BLaER1 treated with 17β-estradiol and CSF1 and Interleukin-3, amounts not matched to agents 10 nM and 100 nM (cell line): ENCODE measurements around the gene CLCN6.

ENCODE experiments used
- H3K27ac ChIP-seq, 11 experiments: shearing (Covaris generic); formaldehyde crosslinking; 2 replicates each; pipeline ENCODE4 v1.8.1; 2022
- H3K27me3 ChIP-seq, 11 experiments: shearing (Covaris generic); formaldehyde crosslinking; 2 replicates each; pipeline ENCODE4 v1.8.1; 2022
- H3K36me3 ChIP-seq, 11 experiments: shearing (Covaris generic); formaldehyde crosslinking; 2 replicates each; pipeline ENCODE4 v1.8.1; 2022
- H3K4me1 ChIP-seq, 10 experiments: shearing (Covaris generic); formaldehyde crosslinking; 2 replicates each; pipeline ENCODE4 v1.8.1; 2022
- H3K4me2 ChIP-seq, 11 experiments: shearing (Covaris generic); formaldehyde crosslinking; 2 replicates each; pipeline ENCODE4 v1.8.1; 2022
- H3K4me3 ChIP-seq, 10 experiments: shearing (Covaris generic); formaldehyde crosslinking; 2 replicates each; pipeline ENCODE4 v1.8.1; 2022
- H3K9ac ChIP-seq, 11 experiments: shearing (Covaris generic); formaldehyde crosslinking; 2 replicates each; pipeline ENCODE4 v1.8.1; 2022
- H3K9me3 ChIP-seq, 11 experiments: shearing (Covaris generic); formaldehyde crosslinking; replicated peaks in 1 of 11; 2 replicates each; pipeline ENCODE4 v1.8.1; 2022
- H4K20me1 ChIP-seq, 11 experiments: shearing (Covaris generic); formaldehyde crosslinking; 2 replicates each; pipeline ENCODE4 v1.8.1; 2022
- Cebpa-rat ChIP-seq, 11 experiments: shearing (Covaris generic); IDR thresholded peaks; 2 replicates each; pipeline ENCODE4 v1.8.1; 2022

CLCN6 gene, protein sequence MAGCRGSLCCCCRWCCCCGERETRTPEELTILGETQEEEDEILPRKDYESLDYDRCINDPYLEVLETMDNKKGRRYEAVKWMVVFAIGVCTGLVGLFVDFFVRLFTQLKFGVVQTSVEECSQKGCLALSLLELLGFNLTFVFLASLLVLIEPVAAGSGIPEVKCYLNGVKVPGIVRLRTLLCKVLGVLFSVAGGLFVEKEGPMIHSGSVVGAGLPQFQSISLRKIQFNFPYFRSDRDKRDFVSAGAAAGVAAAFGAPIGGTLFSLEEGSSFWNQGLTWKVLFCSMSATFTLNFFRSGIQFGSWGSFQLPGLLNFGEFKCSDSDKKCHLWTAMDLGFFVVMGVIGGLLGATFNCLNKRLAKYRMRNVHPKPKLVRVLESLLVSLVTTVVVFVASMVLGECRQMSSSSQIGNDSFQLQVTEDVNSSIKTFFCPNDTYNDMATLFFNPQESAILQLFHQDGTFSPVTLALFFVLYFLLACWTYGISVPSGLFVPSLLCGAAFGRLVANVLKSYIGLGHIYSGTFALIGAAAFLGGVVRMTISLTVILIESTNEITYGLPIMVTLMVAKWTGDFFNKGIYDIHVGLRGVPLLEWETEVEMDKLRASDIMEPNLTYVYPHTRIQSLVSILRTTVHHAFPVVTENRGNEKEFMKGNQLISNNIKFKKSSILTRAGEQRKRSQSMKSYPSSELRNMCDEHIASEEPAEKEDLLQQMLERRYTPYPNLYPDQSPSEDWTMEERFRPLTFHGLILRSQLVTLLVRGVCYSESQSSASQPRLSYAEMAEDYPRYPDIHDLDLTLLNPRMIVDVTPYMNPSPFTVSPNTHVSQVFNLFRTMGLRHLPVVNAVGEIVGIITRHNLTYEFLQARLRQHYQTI

GRCh38 chr1:11805422-11806306 is at the start of gene CLCN6, which contains the start of gene MTHFR:
Gene CLCN6, plus strand, starts transcription at chr1:11806191. Its CDS starts 72 bp downstream, at chr1:11806263.
Gene MTHFR, minus strand, starts transcription at chr1:11805964. Its CDS starts 2,848 bp downstream, at chr1:11803116.
- Histone ChIP-seq H3K27ac (peak within 1 kb of the TSS; percentile 83 to 94 (median 91)), H3K4me1 (peaks cover 66 to 81% (median 78%) of the 10 kb centered on the region in 10 experiments), H3K36me3 (peaks cover 25 to 52% (median 39%) of the 10 kb centered on the region in 11 experiments)

DNA sequence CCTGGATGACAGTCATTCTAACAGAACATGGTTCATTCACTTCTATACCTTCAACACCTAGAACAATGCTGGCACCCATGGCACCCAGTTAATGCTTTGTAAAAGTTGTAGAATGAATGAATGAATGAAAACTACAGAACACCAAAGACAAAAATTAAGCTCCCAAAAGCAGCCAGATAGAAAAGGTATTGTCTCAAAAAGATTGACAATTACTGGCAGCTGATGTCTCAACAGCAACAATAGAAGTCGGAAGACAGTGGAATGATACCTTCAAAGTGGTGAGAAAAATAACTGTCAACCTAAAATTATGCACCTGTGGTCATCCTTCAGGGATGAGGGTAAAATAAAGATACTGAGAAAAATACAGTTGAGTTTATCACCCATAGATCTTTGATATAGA is 48.9 kb upstream of the CLCN6 start:
- no peak overlapping the region for H3K4me2 ChIP-seq
- no peak for TF ChIP-seq Cebpa-rat (IDR thresholded peaks at IDR 0.05)
- H4K20me1 ChIP-seq: peaks cover 0 to 7% (median 0%) of the 10 kb centered on the region in 11 experiments; a peak in 1 of 22 replicates
- H3K4me1 ChIP-seq: peaks cover 7 to 23% (median 14%) of the 10 kb centered on the region in 10 experiments; a peak in 19 of 20 replicates
- H3K36me3 ChIP-seq: no peaks in the 10 kb centered on the region
- H3K4me3 ChIP-seq: no peak overlapping the region
- no peak overlapping the region for H3K27ac ChIP-seq
- H3K27me3 ChIP-seq: peaks cover 0 to 8% (median 6%) of the 10 kb centered on the region in 11 experiments; a peak in 16 of 22 replicates
- no peak overlapping the region for H3K9ac ChIP-seq
- no peaks in the 10 kb centered on the region for H3K9me3 ChIP-seq

More at GRCh38 chr1:11805422-11806306, at the start of gene CLCN6, which contains the start of gene MTHFR:
- Histone ChIP-seq H3K27me3 (no peaks in the 10 kb centered on the region), H3K9ac (peak within 1 kb of the TSS; percentile 81 to 96 (median 92)), H3K9me3 (no peaks in the 10 kb centered on the region), H3K4me2 (peak within 1 kb of the TSS; percentile 94 to 99 (median 98)), H4K20me1 (peaks cover 0 to 30% (median 7%) of the 10 kb centered on the region in 11 experiments; a peak in 10 of 22 replicates), H3K4me3 (peak within 1 kb of the TSS; percentile 78 to 97 (median 82))
- no peak for TF ChIP-seq Cebpa-rat (IDR thresholded peaks at IDR 0.05)

DNA sequence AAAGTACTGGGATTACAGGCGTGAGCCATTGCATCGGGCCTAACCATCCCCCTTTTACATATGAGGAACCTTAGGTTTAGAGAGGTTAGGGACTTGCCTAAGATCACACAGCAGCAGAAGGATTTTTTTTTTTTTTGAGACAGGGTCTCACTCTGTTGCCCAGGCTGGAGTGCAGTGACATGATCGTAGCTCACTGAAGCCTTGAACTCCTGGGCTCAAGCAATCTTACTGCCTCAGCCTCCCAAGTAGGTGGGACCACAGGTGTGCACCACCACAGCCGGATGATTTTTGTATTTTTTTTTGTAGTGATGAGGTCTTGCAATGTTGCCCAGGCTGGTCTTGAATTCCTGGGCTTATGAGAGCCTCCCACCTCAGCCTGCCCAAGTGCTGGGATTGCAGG is 46.2 kb upstream of the CLCN6 start:
- TF ChIP-seq Cebpa-rat (IDR thresholded peaks at IDR 0.05): no peak

GRCh38 chr1:11761285-11761684 is 44.7 kb upstream of the CLCN6 start:
- TF ChIP-seq Cebpa-rat (IDR thresholded peaks at IDR 0.05): no peak
- no peaks in the 10 kb centered on the region for H3K36me3 ChIP-seq
- no peaks in the 10 kb centered on the region for H3K9me3 ChIP-seq
- no peak overlapping the region for H3K9ac ChIP-seq
- H3K27ac ChIP-seq: no peak overlapping the region
- no peak overlapping the region for H3K4me3 ChIP-seq
- H3K4me1 ChIP-seq: peaks cover 0 to 10% (median 0%) of the 10 kb centered on the region in 10 experiments; a peak in 1 of 20 replicates
- H3K4me2 ChIP-seq: no peak overlapping the region; a peak in 1 of 22 replicates
- no peaks in the 10 kb centered on the region; a peak in 1 of 22 replicates for H4K20me1 ChIP-seq
- peaks cover 0 to 13% (median 9%) of the 10 kb centered on the region in 11 experiments; a peak in 16 of 22 replicates for H3K27me3 ChIP-seq

More for the DNA sequence above, 46.2 kb upstream of the CLCN6 start:
- Histone ChIP-seq H3K27ac (no peak overlapping the region), H3K4me2 (no peak overlapping the region), H3K27me3 (peaks cover 0 to 13% (median 9%) of the 10 kb centered on the region in 11 experiments; a peak in 16 of 22 replicates), H3K36me3 (no peaks in the 10 kb centered on the region), H3K9ac (no peak overlapping the region), H3K4me1 (peaks cover 0 to 10% (median 0%) of the 10 kb centered on the region in 10 experiments; a peak in 1 of 20 replicates), H4K20me1 (no peaks in the 10 kb centered on the region), H3K4me3 (no peak overlapping the region), H3K9me3 (no peaks in the 10 kb centered on the region)

DNA sequence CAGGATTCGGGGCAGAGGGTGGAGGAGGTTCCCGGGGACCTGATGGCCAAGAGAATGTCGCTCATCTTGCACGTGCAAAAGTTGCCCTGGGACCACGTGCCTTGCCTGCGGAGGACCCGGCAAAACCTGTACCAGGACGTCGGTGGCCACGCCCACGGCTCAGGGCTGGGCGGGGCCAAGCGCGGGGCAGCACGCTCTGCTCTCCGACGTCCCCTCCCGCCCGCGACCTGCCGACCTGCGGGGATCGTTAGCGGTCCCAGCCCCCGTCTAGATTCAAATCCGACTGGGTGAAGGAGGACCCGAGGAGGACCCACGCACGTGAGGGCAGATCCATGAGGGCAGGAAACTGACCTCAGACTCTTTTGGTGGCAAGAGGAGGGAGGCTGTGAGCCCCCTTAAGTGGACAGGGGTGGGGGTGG is 44.0 kb upstream of the CLCN6 start, which contains the start of gene C1orf167:
C1orf167 (plus strand) TSS at position 206 of the 419 bp plus-strand sequence. CDS start 2,208 bp downstream, outside the sequence.
- H4K20me1 ChIP-seq: no peaks in the 10 kb centered on the region; a peak in 1 of 22 replicates
- H3K4me1 ChIP-seq: peaks cover 0 to 10% (median 0%) of the 10 kb centered on the region in 10 experiments; a peak in 1 of 20 replicates
- H3K4me3 ChIP-seq: no peak within 1 kb of the TSS
- peak within 1 kb of the TSS; percentile 22 to 61 (median 46); a peak in 18 of 22 replicates for H3K4me2 ChIP-seq
- no peak within 1 kb of the TSS for H3K27ac ChIP-seq
- no peak within 1 kb of the TSS; a peak in 3 of 22 replicates for H3K9ac ChIP-seq
- H3K36me3 ChIP-seq: no peaks in the 10 kb centered on the region
- H3K27me3 ChIP-seq: peaks cover 0 to 13% (median 9%) of the 10 kb centered on the region in 11 experiments; a peak in 16 of 22 replicates
- no peaks in the 10 kb centered on the region for H3K9me3 ChIP-seq
- no peak for TF ChIP-seq Cebpa-rat (IDR thresholded peaks at IDR 0.05)

DNA sequence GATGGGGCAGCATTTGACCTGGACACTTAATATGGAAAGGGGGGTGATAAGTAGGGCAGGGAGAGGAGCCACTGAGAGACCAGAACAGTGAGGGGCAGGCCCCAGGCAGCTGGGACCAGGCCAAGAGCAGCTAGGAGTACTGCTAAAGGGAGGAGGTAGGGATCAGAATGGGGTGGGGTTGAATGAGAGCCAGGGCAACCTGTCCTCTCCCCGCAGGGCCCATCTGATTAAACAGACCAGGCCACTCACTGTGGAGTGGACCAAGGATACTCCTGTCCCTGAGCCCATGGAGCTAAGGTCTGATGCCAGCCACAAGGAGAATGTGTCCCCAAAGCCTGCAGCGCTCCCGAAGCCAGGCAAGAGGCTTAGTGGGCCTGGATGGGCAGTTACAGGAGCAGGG is 41.9 kb upstream of the CLCN6 start:
- Histone ChIP-seq H3K4me3 (no peak overlapping the region), H3K27me3 (peaks cover 0 to 13% (median 9%) of the 10 kb centered on the region in 11 experiments; a peak in 16 of 22 replicates), H3K4me1 (peaks cover 7 to 23% (median 12%) of the 10 kb centered on the region in 10 experiments), H3K4me2 (no peak overlapping the region), H3K9ac (peak overlapping the region in 3 of 11 experiments; percentile 21 to 38 (median 33); a peak in 1 of 22 replicates), H3K9me3 (no peaks in the 10 kb centered on the region), H3K36me3 (no peaks in the 10 kb centered on the region), H3K27ac (no peak overlapping the region), H4K20me1 (no peaks in the 10 kb centered on the region; a peak in 1 of 22 replicates)
- no peak for TF ChIP-seq Cebpa-rat (IDR thresholded peaks at IDR 0.05)

GRCh38 chr1:11764519-11764918 is 41.5 kb upstream of the CLCN6 start:
- TF ChIP-seq Cebpa-rat (IDR thresholded peaks at IDR 0.05): no peak
- H3K4me2 ChIP-seq: no peak overlapping the region
- no peaks in the 10 kb centered on the region for H3K36me3 ChIP-seq
- H3K4me1 ChIP-seq: peaks cover 11 to 27% (median 16%) of the 10 kb centered on the region in 10 experiments
- peak overlapping the region in 1 of 11 experiments; percentile 38; a peak in 1 of 22 replicates for H3K9ac ChIP-seq
- no peak overlapping the region for H3K4me3 ChIP-seq
- H3K27ac ChIP-seq: no peak overlapping the region
- H3K27me3 ChIP-seq: peaks cover 0 to 13% (median 9%) of the 10 kb centered on the region in 11 experiments; a peak in 16 of 22 replicates
- no peaks in the 10 kb centered on the region; a peak in 1 of 22 replicates for H4K20me1 ChIP-seq
- H3K9me3 ChIP-seq: no peaks in the 10 kb centered on the region
